Measurements from ENCODE around the gene PRKCA.
"Not testable (repeated sequence)": the region's sequence is repeated elsewhere in the genome, so short reads cannot be mapped to it uniquely, and the experiment has no call there.

The PRKCA gene

DNA sequence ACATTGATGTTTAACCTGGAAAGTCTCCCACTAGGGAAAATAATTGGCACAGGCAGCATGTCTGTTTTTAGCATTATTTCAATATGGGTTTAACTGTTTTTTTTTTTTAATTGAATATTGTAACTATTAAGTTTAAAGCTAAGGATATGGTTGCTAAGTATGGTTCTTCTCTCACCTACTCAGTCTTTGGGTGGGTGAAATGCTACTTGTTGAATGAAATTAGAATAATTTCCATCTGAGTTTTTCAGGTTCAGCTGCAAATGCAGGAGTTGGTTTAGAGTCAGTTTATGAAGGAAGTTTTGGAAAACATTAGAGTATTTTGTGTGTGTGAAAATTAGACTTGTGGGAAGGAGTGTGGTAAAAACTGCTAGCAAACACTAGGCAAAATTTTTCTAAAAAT lies 93.5 kb downstream of the PRKCA start:
- FAIRE-seq, result no peak

DNA sequence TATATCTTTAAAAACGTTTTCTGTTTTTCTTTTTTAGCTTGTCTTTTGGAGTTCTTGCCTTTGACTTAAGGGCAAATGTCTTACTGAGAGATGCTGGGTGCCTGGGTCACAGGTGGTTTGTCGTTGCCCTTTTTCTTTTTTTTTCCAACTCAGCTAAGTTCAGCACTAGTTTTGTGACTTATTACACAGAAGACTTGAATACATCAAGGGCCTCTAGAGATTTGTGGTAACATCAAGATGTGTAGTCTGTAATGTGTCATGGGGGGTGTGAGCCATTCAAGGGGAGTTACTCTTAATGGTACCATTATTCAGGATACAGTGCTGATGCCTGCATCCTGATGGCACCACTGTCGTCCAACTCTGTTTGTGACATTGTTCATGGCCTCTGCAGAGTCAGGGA lies 95.1 kb downstream of the PRKCA start:
- FAIRE-seq, result no peak

DNA sequence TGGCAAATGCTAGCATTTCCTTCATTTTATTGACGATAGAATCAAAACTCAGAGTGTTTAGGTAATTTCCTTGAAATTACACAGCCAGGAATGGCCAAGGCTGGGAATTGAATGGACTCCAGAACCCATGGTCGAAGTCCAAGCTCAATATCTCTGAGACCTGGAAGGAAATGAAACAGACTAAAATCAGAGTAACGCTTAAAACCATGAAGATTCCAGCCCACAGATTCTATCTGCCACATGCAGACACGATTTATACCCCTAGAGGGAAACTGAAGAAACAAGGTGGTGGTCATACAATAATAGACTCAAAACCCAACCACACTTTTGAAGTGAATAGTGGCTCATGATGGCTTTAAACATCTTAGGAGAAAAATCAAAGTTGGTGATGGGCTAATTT lies 95.6 kb downstream of the PRKCA start:
- no peak for FAIRE-seq

DNA sequence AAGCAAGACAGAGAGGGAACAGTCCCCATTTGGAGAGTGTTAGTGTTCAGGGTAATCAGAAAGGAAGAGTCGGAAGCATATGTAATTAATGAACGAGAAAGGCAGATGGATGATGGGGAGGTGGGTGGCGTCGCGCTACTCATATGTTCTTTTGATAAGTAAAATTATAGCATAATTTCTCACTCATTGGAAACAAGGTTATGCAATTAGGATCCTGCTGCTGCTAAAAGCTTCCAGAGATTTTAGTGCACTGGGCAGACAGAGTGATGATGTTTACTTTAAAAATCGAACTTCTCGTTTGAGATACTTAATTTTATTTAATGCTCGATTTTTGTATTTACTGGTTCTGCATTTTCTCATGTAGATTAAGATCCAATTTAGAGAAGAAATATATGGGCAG lies 96.2 kb downstream of the PRKCA start:
- no peak for FAIRE-seq

DNA sequence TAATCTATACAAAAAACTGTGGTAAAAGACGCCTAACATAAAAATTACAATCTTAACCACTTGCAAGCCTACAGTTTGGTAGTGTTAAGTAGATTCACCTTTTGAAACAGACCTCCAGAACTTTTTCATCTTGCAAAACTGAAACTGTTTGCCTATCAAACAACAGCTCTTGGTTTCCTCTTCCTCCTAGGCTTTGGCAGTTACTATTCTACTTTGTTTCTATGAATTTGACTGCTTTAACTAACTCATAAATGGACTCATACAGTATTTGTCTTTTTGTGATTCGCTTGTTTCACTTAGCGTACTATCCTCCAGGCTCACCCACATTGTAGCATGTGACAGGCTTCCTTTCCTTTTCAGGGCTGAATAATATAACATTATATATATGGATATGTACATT lies 97.0 kb downstream of the PRKCA start:
- no peak for FAIRE-seq

DNA sequence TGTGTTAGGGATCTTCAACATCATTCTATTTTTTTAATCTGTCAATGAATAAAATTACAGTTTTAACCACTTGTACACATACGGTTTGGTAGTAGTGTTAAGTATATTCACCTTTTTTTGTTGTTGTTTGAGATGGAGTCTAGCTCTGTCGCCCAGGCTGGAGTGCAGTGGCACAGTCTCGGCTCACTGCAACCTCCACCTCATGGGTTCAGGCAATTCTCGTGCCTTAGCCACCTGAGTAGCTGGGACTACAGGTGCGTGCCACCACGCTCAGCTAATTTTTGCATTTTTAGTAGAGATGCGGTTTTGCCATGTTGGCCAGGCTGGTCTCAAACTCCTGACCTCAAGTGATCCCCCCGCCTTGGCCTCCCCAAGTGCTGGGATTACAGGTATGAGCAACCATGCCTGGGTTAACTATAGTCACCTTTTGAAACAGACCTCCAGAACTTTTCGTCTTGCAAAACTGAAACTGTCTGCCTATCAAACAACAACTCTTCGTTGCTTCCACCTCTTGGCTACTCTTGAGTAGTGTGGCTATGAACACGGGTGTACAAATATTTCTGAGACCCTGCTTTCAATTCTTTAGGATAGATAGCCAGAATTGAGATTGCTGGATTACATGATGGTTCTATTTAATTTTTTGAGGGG lies 97.8 kb downstream of the PRKCA start:
- FAIRE-seq, result not testable (repeated sequence)

DNA sequence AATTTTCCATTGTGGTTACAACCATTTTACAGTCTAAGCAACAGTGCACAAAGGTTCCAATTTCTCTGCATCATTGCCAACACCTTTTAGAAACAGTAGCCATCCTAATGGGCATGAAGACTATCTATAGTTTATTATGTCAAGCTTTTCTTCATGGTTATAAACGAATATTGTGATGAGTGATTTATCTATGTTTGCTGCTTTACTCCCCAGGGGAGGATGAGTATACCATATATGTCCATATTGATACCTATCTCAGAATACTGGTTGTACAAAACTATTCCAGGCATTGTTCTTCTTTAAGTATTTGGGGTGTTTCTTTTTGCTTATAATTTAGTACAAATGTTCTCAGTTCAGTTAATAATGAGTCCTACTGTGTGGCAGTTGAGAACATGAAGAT lies 98.3 kb downstream of the PRKCA start:
- no peak for FAIRE-seq

- no peak for FAIRE-seq
Measured at GRCh38 chr17:66401364-66401763, 99.0 kb downstream of the PRKCA start.

DNA sequence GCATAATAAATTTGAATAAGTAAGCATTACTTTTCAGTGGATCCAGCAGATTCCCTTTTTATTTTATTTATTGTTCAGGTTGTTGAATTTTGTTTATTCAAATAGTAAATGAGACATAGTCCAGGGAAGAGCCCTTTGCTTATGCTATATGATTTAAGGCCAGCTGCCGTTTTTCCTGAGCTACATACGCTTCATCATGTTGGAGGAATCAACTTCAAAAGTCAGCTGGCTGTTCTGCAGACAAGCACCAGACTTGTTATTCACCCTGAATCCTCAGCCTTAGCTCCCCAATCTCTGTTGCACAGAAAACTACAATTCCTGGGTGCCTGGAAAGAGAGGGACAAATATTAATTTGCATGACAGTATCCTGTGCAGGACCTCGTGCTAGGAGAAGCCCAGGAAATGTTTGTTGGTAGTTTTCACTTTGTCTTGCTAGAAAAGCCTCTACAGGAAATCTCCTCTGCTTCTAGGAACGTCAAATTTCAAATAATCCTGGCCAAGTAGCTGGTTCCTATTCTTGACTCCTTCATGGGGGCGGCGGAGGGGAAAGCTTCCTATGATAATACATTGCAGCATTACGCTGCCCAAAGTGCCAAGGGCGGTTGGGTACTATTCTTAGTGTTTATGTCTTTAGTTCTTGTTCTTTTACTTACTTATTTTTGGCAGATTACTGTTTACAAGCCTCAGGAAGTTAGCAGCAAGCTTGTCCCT lies 101.6 kb downstream of the PRKCA start:
- no peak for FAIRE-seq

GRCh38 chr17:66405836-66406677 lies 103.6 kb downstream of the PRKCA start:
- no peak for FAIRE-seq

DNA sequence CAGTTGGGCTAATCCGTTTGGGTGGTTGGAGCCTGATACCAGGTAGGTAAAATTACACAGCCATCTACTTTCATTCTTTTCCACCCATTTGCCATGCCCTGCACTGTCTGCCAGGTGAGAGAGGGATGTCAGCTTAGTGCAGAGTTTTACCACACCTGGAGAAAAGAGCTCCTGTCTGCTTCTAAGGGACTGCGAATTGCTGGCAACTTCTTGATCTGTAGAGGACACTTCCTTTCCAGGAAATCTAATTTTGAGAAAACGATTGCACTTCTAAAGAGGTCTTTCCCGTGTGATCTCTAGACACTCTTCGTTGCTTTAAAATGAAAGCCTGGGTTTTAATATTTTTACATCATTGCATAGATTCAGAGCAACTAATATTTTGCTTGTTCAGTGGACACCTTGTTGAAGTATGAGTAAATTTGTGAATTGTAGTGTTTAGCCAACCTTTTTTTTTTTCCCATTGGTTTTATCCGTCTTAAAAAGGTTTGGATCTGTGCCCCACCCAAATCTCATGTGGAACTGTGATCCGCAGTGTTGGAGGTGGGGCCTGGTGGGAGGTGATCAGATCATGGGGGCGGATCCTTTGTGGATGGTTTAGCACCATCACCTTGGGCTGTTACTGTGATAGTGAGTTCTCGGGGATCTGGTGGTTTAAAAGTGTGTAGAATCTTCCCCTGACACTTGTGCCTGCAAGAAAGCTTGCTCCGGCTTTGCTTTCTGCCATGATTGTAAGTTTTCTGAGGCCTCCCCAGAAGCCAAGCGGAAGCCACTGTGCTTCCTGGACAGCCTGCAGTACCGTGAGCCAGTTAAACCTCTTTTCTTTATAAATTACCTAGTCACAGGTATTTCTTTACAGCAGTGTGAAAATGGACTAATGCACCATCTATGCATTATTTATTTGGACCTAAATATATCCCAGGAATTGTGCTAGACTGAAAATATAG lies 104.6 kb downstream of the PRKCA start:
- no peak for FAIRE-seq

GRCh38 chr17:66407864-66408263 lies 105.5 kb downstream of the PRKCA start:
- no peak for FAIRE-seq

- FAIRE-seq, result no peak
Measured at GRCh38 chr17:66411520-66411919, 109.1 kb downstream of the PRKCA start.

GRCh38 chr17:66412857-66413558 lies 110.6 kb downstream of the PRKCA start:
- FAIRE-seq, result no peak

- FAIRE-seq, result no peak
Measured at GRCh38 chr17:66413559-66414520, 111.4 kb downstream of the PRKCA start.

DNA sequence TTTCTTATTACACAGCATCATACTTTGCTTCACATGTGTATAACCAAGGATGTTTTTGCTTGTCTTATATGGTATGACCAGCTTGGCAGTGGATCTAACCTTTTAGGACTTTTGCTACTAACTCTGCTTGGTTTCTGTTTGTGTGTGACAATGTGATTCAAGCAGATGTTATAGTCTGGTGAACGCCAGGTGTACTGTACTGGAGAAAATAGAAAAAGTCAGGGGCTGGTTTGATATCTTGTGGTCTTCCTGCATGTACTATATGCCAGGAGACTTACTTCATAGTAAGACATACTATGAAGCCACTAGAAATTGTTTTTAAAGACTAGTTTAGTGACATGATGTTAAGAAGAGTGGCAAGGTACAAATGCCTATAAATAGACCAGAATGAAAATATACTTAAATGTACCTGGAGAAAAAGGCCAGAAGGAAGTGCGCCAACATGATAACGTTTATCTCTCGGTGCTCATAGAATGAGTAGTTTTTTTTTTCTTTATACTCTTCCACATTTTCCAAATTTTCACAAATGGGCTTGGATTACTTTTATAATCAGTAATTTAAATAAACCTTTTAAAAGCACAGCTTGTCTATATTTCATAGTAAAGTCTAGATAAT lies 112.3 kb downstream of the PRKCA start:
- FAIRE-seq, result no peak

DNA sequence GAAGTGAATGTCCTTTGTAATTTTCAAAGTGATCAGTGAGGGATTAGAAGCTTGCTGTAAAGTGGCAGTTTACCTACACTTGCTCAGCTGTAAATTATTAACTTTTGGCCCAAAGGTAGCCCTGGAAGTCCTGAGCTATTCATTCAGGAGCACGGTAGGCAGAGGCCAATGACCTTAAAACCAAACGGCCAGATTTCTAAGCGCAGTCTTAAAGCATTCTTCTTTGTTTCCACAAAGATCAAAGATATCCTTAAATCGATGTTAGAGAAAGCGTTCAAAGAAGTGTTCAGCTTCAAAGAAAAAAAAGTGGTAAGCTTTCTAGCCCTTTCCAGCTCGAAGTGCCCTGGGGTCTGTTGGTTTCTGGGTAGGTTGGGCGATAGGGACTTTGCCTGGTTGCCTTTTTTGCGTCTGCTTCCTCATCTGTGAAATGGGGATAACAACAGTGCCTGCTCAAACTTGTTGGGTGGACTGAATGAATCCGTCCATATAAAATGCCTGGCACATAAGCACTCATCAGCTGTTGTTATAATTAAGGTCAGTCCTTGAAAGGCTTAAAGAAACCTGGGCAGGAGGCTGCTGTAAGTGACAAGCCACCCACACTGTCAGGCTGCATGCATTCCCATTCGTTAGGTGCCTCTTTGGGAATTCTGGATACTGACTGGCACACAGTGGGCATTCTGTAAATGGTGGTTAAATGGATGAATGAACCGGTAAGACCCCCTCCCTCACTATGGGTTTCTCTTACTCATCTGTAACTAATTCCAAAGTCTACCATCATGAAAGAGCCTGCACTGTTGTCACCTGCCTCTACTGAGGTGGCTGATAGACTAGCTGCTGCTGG lies 113.2 kb downstream of the PRKCA start:
- no peak for FAIRE-seq

DNA sequence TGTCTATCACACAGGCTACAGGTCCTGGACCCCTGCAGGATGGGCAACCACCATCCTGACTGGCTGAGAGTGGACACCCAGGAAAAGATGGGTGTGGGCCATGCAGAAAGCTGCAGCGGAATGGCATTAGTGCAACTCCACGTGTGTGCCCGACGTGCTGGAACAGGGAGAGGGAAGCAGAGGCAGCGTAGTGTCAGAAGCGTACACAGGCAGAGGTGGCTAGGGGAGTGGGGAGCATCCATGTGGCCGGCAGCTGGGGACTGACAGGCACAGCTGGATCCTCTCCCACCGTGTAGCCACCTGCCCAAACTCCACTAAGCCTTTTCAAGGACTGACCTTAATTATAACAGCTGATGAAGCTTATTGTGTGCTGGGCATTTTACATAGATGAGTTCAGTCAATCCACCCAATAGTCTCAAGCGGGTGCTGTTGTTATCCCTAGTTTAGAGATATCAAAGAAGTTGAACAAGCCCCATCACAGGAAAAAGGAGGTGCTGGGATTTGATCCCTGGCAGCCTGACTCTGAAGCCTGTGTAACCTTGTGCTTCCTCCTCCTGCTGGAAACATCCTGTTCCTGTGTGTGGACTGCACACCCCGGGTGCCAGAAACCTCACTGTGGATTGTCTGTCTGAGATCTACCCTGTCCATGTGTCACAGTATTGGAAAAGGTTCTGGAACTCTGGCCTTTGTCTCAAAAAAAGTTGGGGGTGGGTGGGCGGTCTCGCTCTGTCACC lies 114.0 kb downstream of the PRKCA start:
- no peak for FAIRE-seq

GRCh38 chr17:66417300-66417719 lies 114.9 kb downstream of the PRKCA start:
- no peak for FAIRE-seq

All from G401.6 (cell line).